GM12878 (cell line): Measurements from ENCODE around the gene MGP. TPM values are rescaled to one million over a fixed set of nuclear protein-coding genes. Genes with fewer than 3 reads are reported as not detected.

Experiments
- ATAC-seq: fragments of 200-7000 bp; cut with Tn5 transposase; 3 replicates; pipeline ENCODE4 v1.9.1; 2020; ENCODE audit warnings: mild to moderate bottlenecking, moderate library complexity
- BruUV-seq: library from RNA; stranded (reverse); fragments of 400-500 nt; replicated peaks from 2 replicates; lab custom pipeline; 2021; lab: Mats Ljungman, UMichigan
- CTCF ChIA-PET: fragments of 300-600 bp; sonication (Branson Sonifier 250); formaldehyde crosslinking; extraction: SDS; loops from one replicate; lab custom pipeline; 2021; ENCODE audit warnings: inconsistent platforms; lab: Yijun Ruan, JAX
- POLR2A ChIA-PET: fragments of 350-600 bp; formaldehyde crosslinking; extraction: SDS; loops from one replicate; lab custom pipeline; 2021; ENCODE audit warnings: inconsistent platforms; lab: Charles Lee
- RAD21 ChIA-PET: fragments of 300-600 bp; sonication (Branson Sonifier 250); formaldehyde crosslinking; loops from one replicate; lab custom pipeline; 2023; ENCODE audit warnings: antibody characterized with exemption; ENCODE audit not compliant: unreplicated experiment; lab: Charles Lee
- SMC1A ChIA-PET: fragments of 300-600 bp; sonication (Branson Sonifier 250); formaldehyde crosslinking; loops from one replicate; lab custom pipeline; 2023; ENCODE audit not compliant: unreplicated experiment, uncharacterized antibody; lab: Charles Lee
- DNase-seq: peaks from one replicate; pipeline ENCODE4 v3.0.0-alpha.2; 2011; ENCODE audit warnings: low read depth, low spot score
- FAIRE-seq: peaks from 3 replicates; lab custom pipeline; 2011; peaks lifted over from hg19 to GRCh38; lab: Jason Lieb, UNC
- H2AFZ ChIP-seq: 2 replicates; pipeline ENCODE4 v1.6.0; 2011; ENCODE audit warnings: low read depth, low read length, control low read depth; ENCODE audit not compliant: control insufficient read depth
- H3K27ac ChIP-seq: 2 replicates; pipeline ENCODE4 v1.5.1; 2011; ENCODE audit warnings: control low read depth; ENCODE audit not compliant: control insufficient read depth, insufficient read depth
- H3K27me3 ChIP-seq, 2 experiments: replicated peaks in 1 of 2; 2 replicates each; pipeline versions ENCODE4 v1.6.0 to v1.6.1; 2011; ENCODE audit warnings: low read length in 1 of 2; ENCODE audit not compliant: control insufficient read depth in 2 of 2, insufficient read depth in 2 of 2
- H3K36me3 ChIP-seq, 2 experiments: 2 replicates each; pipeline ENCODE4 v1.5.1; 2011; ENCODE audit warnings: low read length in 1 of 2; ENCODE audit not compliant: control insufficient read depth in 2 of 2, insufficient read depth in 2 of 2
- H3K4me1 ChIP-seq: 2 replicates; pipeline ENCODE4 v1.6.1; 2011; ENCODE audit warnings: mild to moderate bottlenecking, low read length, moderate library complexity, mixed read lengths; ENCODE audit not compliant: control insufficient read depth, insufficient read depth
- H3K4me2 ChIP-seq: 2 replicates; pipeline ENCODE4 v1.6.0; 2011; ENCODE audit warnings: control low read depth; ENCODE audit not compliant: control insufficient read depth, insufficient read depth
- H3K4me3 ChIP-seq: fragments of 200-600 bp; sonication (generic); 2 replicates; pipeline ENCODE4 v1.5.1; 2016
- H3K79me2 ChIP-seq: 2 replicates; pipeline ENCODE4 v1.6.0; 2011; ENCODE audit warnings: low read length; ENCODE audit not compliant: control insufficient read depth, insufficient read depth
- H3K9ac ChIP-seq: 2 replicates; pipeline ENCODE4 v1.8.0; 2011; ENCODE audit warnings: low read length, control low read depth, mixed read lengths; ENCODE audit not compliant: control insufficient read depth, insufficient read depth
- H3K9me3 ChIP-seq: replicated peaks from 3 replicates; pipeline ENCODE4 v1.5.1; 2011; ENCODE audit warnings: mild to moderate bottlenecking, low read length; ENCODE audit not compliant: control insufficient read depth, insufficient read depth
- H4K20me1 ChIP-seq: 2 replicates; pipeline ENCODE4 v1.6.0; 2011; ENCODE audit not compliant: control insufficient read depth, insufficient read depth
- IKZF2 ChIP-seq, 2 experiments: fragments of 450-650 bp; IDR thresholded peaks; 2 replicates each; pipeline ENCODE4 v1.6.1; 2017; ENCODE audit warnings: mild to moderate bottlenecking in 2 of 2, moderate library complexity in 2 of 2
- PAX5 ChIP-seq: IDR thresholded peaks from 2 replicates; pipeline ENCODE4 v1.6.1; 2011; ENCODE audit warnings: low read depth, low read length, borderline replicate concordance
- WGBS: methylation state at CpG from one replicate; pipeline ENCODE4 v1.1.6; 2016; ENCODE audit warnings: low lambda C conversion rate; ENCODE audit not compliant: insufficient replicate concordance, insufficient coverage; ENCODE audit errors: missing lambda C conversion rate; 5-methylcytosine and 5-hydroxymethylcytosine counted together
- in situ Hi-C: fragments of 300-500 bp; cut with MboI; formaldehyde crosslinking; loops from 9 replicates; pipeline ENCODE4 v1.14.3; 2018; ENCODE audit warnings: mixed read lengths
- intact Hi-C: fragments of 100-400 bp; cut with micrococcal nuclease; formaldehyde crosslinking; loops from one replicate; pipeline ENCODE4 v1.14.2; 2022; ENCODE audit not compliant: unreplicated experiment
- polyA plus RNA-seq, 11 experiments: library from polyadenylated mRNA; depleted of rRNA in 4 of 11; unstranded in 6 of 11; stranded (reverse) in 5 of 11; fragments of >200 nt; fragmentation: Nextera tagmentation in 4 of 11; fragmentation: Illumina TruSeq in 1 of 11; extraction: Ambion mirVana in 4 of 11; extraction: Trizol in 1 of 11; gene quantifications; 1 replicate in 1 of 11; 2 replicates in 10 of 11; pipeline versions ENCODE4 v1.2.1 to v1.2.3, GENCODE V29; 2011 to 2016; ENCODE audit warnings: inconsistent platforms in 2 of 11, missing spikeins in 2 of 11, low read depth in 1 of 11
- total RNA-seq, 4 experiments: library from RNA; depleted of rRNA in 3 of 4; stranded (reverse); fragments of >200 nt in 3 of 4; fragmentation: Illumina TruSeq in 1 of 4; extraction: Trizol in 1 of 4; gene quantifications; 2 replicates each; pipeline versions ENCODE4 v1.2.1 to v1.2.3, GENCODE V29; 2013 to 2021
- TF ChIP-seq, protein P1 (sequence below): fragments of 450-650 bp; IDR thresholded peaks from 2 replicates; pipeline ENCODE4 v1.6.1; 2018; ENCODE audit warnings: borderline replicate concordance, mild to moderate bottlenecking; ENCODE audit not compliant: partially characterized antibody

Gene MGP
- total and polyA plus RNA-seq, 10 of the 15 experiments (the other 5 are each of a cell fraction or from before 2014, with no cell fraction given), result 0.21 to 1.2 TPM; not detected in 8

GRCh38 chr12:14854586-14855183 is 31.0 kb downstream of the MGP start:
- no peak overlapping the region for H3K4me2 ChIP-seq
- ChIA-PET SMC1A (interaction anchor here (1.1 to 15.6 kb wide), 3 partner anchors 10 to 142 kb away, joined by 3 to 242 read pairs (median 3); no protein-coding TSS in a partner anchor), RAD21 (interaction anchor here (1.4 kb wide), 1 partner anchor 38 kb away, joined by 4 read pairs; no protein-coding TSS in a partner anchor), POLR2A (no interaction called here), CTCF (interaction anchor here (0.9 to 2.5 kb wide), 6 partner anchors 10 to 367 kb away, joined by 3 to 12 read pairs (median 4); partner anchors contain the start of gene RERG)
- H3K9ac ChIP-seq, result no peak overlapping the region
- H3K79me2 ChIP-seq, result no peaks in the 10 kb centered on the region
- peak; percentile 84 for ATAC-seq
- H3K4me1 ChIP-seq, result no peaks in the 10 kb centered on the region
- intact Hi-C loops, result no loop called here
- no peak overlapping the region for H3K4me3 ChIP-seq
- no peaks in the 10 kb centered on the region; the same call in 2 of the 3 replicates for H3K9me3 ChIP-seq
- H2AFZ ChIP-seq, result no peak overlapping the region
- no peaks in the 10 kb centered on the region for H4K20me1 ChIP-seq
- no peaks in the 10 kb centered on the region for H3K36me3 ChIP-seq
- no peaks in the 10 kb centered on the region for H3K27me3 ChIP-seq
- WGBS, result 34% methylated on average over 6 of the region's 6 CpGs
- TF ChIP-seq PAX5 (peak; percentile 78), IKZF2 (IDR thresholded peaks at IDR 0.05) (0 out of 4 replicates have a peak, but pooled peaks of 1 of the 2 experiments have one; percentile 18)
- TF ChIP-seq, protein P1, sequence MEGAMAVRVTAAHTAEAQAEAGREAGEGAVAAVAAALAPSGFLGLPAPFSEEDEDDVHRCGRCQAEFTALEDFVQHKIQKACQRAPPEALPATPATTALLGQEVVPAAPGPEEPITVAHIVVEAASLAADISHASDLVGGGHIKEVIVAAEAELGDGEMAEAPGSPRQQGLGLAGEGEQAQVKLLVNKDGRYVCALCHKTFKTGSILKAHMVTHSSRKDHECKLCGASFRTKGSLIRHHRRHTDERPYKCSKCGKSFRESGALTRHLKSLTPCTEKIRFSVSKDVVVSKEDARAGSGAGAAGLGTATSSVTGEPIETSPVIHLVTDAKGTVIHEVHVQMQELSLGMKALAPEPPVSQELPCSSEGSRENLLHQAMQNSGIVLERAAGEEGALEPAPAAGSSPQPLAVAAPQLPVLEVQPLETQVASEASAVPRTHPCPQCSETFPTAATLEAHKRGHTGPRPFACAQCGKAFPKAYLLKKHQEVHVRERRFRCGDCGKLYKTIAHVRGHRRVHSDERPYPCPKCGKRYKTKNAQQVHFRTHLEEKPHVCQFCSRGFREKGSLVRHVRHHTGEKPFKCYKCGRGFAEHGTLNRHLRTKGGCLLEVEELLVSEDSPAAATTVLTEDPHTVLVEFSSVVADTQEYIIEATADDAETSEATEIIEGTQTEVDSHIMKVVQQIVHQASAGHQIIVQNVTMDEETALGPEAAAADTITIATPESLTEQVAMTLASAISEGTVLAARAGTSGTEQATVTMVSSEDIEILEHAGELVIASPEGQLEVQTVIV, result no peak
- H3K27ac ChIP-seq, result no peak overlapping the region
- in situ Hi-C loops, result no loop called here
- BruUV-seq, result no TSS peak
- DNase-seq, result no peak
- no peak for FAIRE-seq
